T-cell (primary cell): ENCODE data around the gene LUC7L. TPM values are rescaled to one million over a fixed set of nuclear protein-coding genes. Genes with fewer than 3 reads are reported as not detected.

Source experiments
- ATAC-seq, 4 experiments: fragments of 200-7000 bp in 3 of 4; fragments of 150-1000 bp in 1 of 4; cut with Tn5 transposase; replicated peaks in 1 of 4; 1 replicate in 3 of 4; 2 replicates in 1 of 4; pipeline ENCODE4 v1.10.0; 2021; ENCODE audit warnings: moderate library complexity in 3 of 4, mild to moderate bottlenecking in 2 of 4, moderate number of reproducible peaks in 1 of 4
- CTCF ChIA-PET, 2 donors: fragments of 300-600 bp; sonication (Branson Sonifier 250); formaldehyde crosslinking; loops; one replicate each; lab custom pipeline; 2022; ENCODE audit warnings: antibody characterized with exemption in 2 of 2; lab: Charles Lee
- POLR2A ChIA-PET, 2 donors: fragments of 300-600 bp; sonication (Branson Sonifier 250); formaldehyde crosslinking; loops; one replicate each; lab custom pipeline; 2022; ENCODE audit warnings: antibody characterized with exemption in 2 of 2; lab: Charles Lee
- DNase-seq, 35 experiments: peaks; one replicate each; pipeline versions ENCODE4 v3.0.0 to v3.0.0-alpha.2; 2013 to 2023
- H3K27ac ChIP-seq: one replicate; pipeline ENCODE4 v1.5.1; 2013; ENCODE audit warnings: low read length
- H3K27me3 ChIP-seq, 2 experiments: replicated peaks in 1 of 2; 1 replicate in 1 of 2; 2 replicates in 1 of 2; pipeline versions ENCODE4 v1.6.1 to v1.7.0; 2013; ENCODE audit warnings: low read length in 1 of 2, mixed read lengths in 1 of 2; ENCODE audit not compliant: control insufficient read depth in 2 of 2, insufficient read depth in 2 of 2; ENCODE audit errors: extremely low read depth in 1 of 2
- H3K36me3 ChIP-seq, 2 donors: 1 replicate in 1 of 2; 2 replicates in 1 of 2; pipeline versions ENCODE4 v1.6.1 to v1.7.0; 2013; ENCODE audit warnings: low read length in 1 of 2; ENCODE audit not compliant: control insufficient read depth in 2 of 2, insufficient read depth in 1 of 2; ENCODE audit errors: extremely low read depth in 1 of 2
- H3K4me1 ChIP-seq, 2 experiments: 1 replicate in 1 of 2; 2 replicates in 1 of 2; pipeline versions ENCODE4 v1.6.1 to v1.7.0; 2013; ENCODE audit warnings: low read length in 2 of 2, mixed read lengths in 1 of 2; ENCODE audit not compliant: insufficient read depth in 2 of 2, control insufficient read depth in 1 of 2; ENCODE audit errors: extremely low read depth in 1 of 2
- H3K4me3 ChIP-seq, 2 donors: 1 replicate in 1 of 2; 2 replicates in 1 of 2; pipeline versions ENCODE4 v1.5.1 to v1.7.0; 2013; ENCODE audit warnings: mild to moderate bottlenecking in 2 of 2, low read length in 1 of 2, moderate library complexity in 1 of 2; ENCODE audit not compliant: control insufficient read depth in 1 of 2; ENCODE audit errors: extremely low read depth in 1 of 2
- H3K9me3 ChIP-seq: 2 replicates; pipeline ENCODE4 v1.7.0; 2013
- H3K27ac Mint-ChIP-seq, 2 donors: one replicate each; pipeline ENCODE4 v1.8.0; 2020 to 2021; ENCODE audit warnings: mild to moderate bottlenecking in 2 of 2, mixed read lengths in 2 of 2
- H3K27me3 Mint-ChIP-seq, 2 donors: one replicate each; pipeline ENCODE4 v1.8.0; 2021 to 2022; ENCODE audit warnings: mixed read lengths in 2 of 2
- H3K36me3 Mint-ChIP-seq: one replicate; pipeline ENCODE4 v1.8.0; 2021; ENCODE audit warnings: mixed read lengths
- H3K4me1 Mint-ChIP-seq, 3 donors: one replicate each; pipeline ENCODE4 v1.8.0; 2020 to 2022; ENCODE audit warnings: mixed read lengths in 3 of 3, mild to moderate bottlenecking in 1 of 3
- H3K4me3 Mint-ChIP-seq, 3 donors: one replicate each; pipeline ENCODE4 v1.8.0; 2020 to 2022; ENCODE audit warnings: mild to moderate bottlenecking in 3 of 3, mixed read lengths in 3 of 3, moderate library complexity in 3 of 3
- H3K9me3 Mint-ChIP-seq, 3 donors: one replicate each; pipeline ENCODE4 v1.8.0; 2020 to 2022; ENCODE audit warnings: mixed read lengths in 3 of 3
- WGBS: methylation state at CpG from one replicate; pipeline ENCODE4 v1.1.5; 2013; ENCODE audit warnings: missing lambda C conversion rate; ENCODE audit not compliant: insufficient coverage; 5-methylcytosine and 5-hydroxymethylcytosine counted together
- total RNA-seq, 35 experiments: library from RNA in 6 of 35; stranded (reverse) in 6 of 35; fragments of 120-200 nt in 1 of 35; gene quantifications; one replicate each; pipeline versions ENCODE4 v1.2.1 to v1.2.4 and lab custom pipeline; 2013 to 2026

Gene LUC7L
- total RNA-seq, 5 donors from 2014 or later (not counting 1 experiment from before 2014, with no cell fraction given) = 134 to 170 (median 158) TPM

DNA sequence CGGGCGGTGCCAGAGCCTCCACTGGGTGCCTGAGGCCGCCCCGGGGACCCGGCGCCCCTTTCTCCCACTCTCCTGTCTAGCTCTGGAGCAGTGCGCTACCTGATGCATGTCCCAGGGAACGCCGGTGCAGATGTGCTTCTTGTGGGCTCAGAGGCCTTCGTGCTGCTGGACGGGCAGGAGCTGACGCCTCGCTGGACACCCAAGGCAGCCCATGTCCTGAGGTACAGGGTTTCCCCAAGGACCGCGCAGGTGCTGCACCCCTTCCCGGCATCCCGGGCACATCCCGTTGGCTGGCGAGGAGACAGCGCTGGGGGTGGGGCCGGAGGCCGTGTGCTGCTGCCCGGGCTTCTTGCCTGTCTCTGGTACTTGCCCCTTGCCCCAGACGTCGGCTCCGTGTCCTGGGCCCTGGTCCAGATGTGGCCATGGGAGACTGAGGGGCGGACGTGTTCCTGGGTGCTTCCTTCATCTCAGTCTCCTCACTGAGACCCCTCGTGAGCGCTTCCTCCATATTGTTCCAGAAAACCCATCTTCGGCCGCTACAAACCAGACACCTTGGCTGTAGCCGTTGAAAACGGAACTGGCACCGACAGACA, 34.0 kb upstream of the LUC7L start:
- peaks cover 19% of the 10 kb centered on the region for H3K36me3 Mint-ChIP-seq
- H3K36me3 ChIP-seq = peaks cover 26 to 52% of the 10 kb centered on the region in 2 donors
- no peak overlapping the region for H3K27ac ChIP-seq
- no peaks in the 10 kb centered on the region for H3K9me3 Mint-ChIP-seq
- ATAC-seq = no peak
- H3K4me3 Mint-ChIP-seq = no peak overlapping the region
- ChIA-PET POLR2A (no interaction called here), CTCF (interaction anchor here in 1 of 2 donors (0.6 kb wide), 1 partner anchor 17 kb away, joined by 9 read pairs; no protein-coding TSS in a partner anchor)
- H3K27me3 Mint-ChIP-seq = no peaks in the 10 kb centered on the region
- no peak overlapping the region for H3K27ac Mint-ChIP-seq
- 97% methylated on average over 33 of the region's 35 CpGs for WGBS
- no peaks in the 10 kb centered on the region for H3K9me3 ChIP-seq
- no peaks in the 10 kb centered on the region for H3K27me3 ChIP-seq
- H3K4me3 ChIP-seq = no peak overlapping the region
- H3K4me1 Mint-ChIP-seq = peaks cover 0 to 4% (median 4%) of the 10 kb centered on the region in 3 donors
- H3K4me1 ChIP-seq = peaks cover 0 to 9% of the 10 kb centered on the region in 2 experiments
- DNase-seq = no peak

DNA sequence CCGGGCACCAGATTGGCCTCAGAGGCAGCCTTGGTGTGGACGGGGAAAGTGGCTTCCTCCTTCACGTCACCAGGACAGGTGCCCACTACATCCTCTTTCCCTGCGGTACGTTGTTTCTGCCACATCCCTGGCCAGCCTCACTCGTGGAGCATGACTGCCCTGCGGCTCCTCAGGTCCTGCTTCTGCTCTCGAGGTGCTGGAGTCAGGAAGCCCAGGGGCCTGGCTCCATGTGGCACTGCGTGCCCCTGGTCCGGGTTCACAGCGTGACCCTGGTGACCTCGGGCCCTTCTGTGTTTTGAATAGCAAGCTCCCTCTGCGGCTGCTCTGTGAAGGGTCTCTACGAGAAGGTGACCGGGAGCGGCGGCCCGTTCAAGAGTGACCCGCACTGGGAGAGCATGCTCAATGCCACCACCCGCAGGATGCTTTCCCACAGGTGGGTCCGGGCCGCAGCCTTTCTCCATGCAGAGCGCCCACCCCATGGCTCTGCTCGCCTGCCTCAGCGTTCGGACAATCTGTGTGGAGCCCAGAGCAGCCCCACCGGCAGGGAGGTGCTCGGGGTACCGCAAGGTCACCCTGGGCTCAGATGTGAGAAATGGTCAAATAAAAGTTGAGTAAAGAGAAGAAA, 33.0 kb upstream of the LUC7L start:
- Mint-ChIP-seq H3K4me1 (peaks cover 0 to 4% (median 1%) of the 10 kb centered on the region in 3 donors), H3K4me3 (no peak overlapping the region), H3K9me3 (no peaks in the 10 kb centered on the region), H3K36me3 (peaks cover 19% of the 10 kb centered on the region), H3K27me3 (no peaks in the 10 kb centered on the region), H3K27ac (no peak overlapping the region)
- POLR2A ChIA-PET = no interaction called here
- Histone ChIP-seq H3K36me3 (peaks cover 26 to 52% of the 10 kb centered on the region in 2 donors), H3K4me3 (no peak overlapping the region), H3K4me1 (peaks cover 0 to 9% of the 10 kb centered on the region in 2 experiments), H3K27ac (no peak overlapping the region), H3K9me3 (no peaks in the 10 kb centered on the region), H3K27me3 (no peaks in the 10 kb centered on the region)
- no peak for DNase-seq
- no peak for ATAC-seq
- CTCF ChIA-PET = no interaction called here
- WGBS = 97% methylated on average over 25 of the region's 29 CpGs

DNA sequence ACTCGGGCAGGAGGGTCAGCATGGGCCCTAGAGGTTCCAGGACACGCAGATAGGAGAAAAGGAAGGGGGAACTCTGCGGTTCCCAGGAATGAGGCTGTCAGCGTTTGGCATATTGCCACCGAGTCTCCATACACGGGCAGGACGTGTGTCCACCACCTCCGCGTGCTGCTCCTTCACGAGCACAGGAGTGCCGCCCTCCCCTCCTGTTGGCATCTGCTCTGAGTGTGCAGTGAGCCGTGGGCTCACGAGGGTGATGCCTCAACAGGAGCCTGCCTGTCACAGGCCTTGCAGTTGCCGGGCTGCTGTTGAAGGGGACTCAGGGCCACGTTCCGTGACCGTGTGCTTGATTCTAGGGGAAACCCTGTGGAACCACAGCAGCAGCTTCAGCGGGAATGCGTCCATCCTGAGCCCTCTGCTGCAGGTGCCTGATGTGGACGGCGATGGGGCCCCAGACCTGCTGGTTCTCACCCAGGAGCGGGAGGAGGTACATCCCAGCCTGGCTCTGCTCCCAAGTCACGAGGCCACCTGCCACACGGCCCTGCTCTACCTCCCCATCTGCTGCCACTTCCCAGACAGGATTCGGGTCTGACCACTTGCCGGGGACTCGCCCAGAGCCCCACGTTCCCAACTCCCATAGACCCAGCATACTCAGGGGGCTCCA, 31.9 kb upstream of the LUC7L start:
- Histone ChIP-seq H3K27me3 (no peaks in the 10 kb centered on the region), H3K27ac (no peak overlapping the region), H3K4me1 (peaks cover 0 to 9% of the 10 kb centered on the region in 2 experiments), H3K9me3 (no peaks in the 10 kb centered on the region), H3K36me3 (peaks cover 26 to 53% of the 10 kb centered on the region in 2 donors), H3K4me3 (no peak overlapping the region)
- CTCF ChIA-PET = no interaction called here
- Mint-ChIP-seq H3K36me3 (peaks cover 22% of the 10 kb centered on the region), H3K9me3 (no peaks in the 10 kb centered on the region), H3K4me1 (peaks cover 0 to 6% (median 0%) of the 10 kb centered on the region in 3 donors), H3K27ac (no peak overlapping the region), H3K4me3 (no peak overlapping the region), H3K27me3 (no peaks in the 10 kb centered on the region)
- ATAC-seq = no peak
- POLR2A ChIA-PET = no interaction called here
- DNase-seq = no peak
- WGBS = 94% methylated on average over 23 of the region's 28 CpGs

DNA sequence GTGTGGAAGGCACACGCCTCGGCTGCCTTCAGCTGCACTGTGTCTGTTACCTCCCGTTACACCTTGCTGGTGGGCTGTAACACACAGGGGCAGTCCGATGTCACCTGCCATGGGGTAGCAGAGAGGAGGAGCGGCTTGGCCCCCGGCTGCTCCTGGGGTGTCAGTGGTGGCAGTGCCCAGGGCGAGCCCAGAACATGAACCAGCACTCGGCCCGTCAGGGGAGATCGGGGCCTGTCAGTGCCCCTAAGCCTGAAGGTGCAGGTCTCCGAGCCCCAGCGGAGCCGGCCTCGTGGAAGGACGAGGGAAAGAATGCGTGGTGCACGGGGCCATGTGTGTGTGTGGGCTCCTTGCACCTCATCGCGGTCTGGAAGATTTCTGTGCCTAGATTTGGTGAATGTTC, 31.1 kb upstream of the LUC7L start:
- H3K27me3 Mint-ChIP-seq = no peaks in the 10 kb centered on the region
- H3K36me3 ChIP-seq = peaks cover 26 to 57% of the 10 kb centered on the region in 2 donors
- no peak overlapping the region for H3K4me3 ChIP-seq
- ChIA-PET CTCF (no interaction called here), POLR2A (no interaction called here)
- no peak overlapping the region for H3K4me3 Mint-ChIP-seq
- H3K9me3 Mint-ChIP-seq = no peaks in the 10 kb centered on the region
- H3K9me3 ChIP-seq = no peaks in the 10 kb centered on the region
- no peak overlapping the region for H3K27ac ChIP-seq
- no peak overlapping the region for H3K27ac Mint-ChIP-seq
- peaks cover 0 to 7% (median 4%) of the 10 kb centered on the region in 3 donors for H3K4me1 Mint-ChIP-seq
- no peak for DNase-seq
- H3K36me3 Mint-ChIP-seq = peaks cover 26% of the 10 kb centered on the region
- 94% methylated on average over 19 of the region's 19 CpGs for WGBS
- H3K27me3 ChIP-seq = no peaks in the 10 kb centered on the region
- peaks cover 0 to under 1% of the 10 kb centered on the region in 2 experiments for H3K4me1 ChIP-seq
- ATAC-seq = no peak

DNA sequence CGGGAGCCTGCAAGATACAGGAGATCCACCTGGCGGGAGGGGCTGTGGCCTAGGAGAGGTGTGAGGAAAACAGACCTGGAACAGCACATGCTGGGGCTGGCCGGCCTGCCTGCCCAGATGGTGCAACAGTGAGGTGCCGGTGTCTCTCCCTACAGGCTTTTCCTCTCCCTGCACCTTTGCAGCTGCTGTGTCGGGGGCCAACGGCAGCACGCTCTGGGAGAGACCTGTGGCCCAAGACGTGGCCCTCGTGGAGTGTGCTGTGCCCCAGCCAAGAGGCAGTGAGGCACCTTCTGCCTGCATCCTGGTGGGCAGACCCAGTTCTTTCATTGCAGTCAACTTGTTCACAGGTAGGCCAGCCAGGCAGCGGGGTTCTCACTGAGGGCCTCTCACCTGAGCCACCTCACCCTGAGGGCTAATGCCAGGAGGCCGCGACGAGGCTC, 30.6 kb upstream of the LUC7L start:
- no peaks in the 10 kb centered on the region for H3K27me3 ChIP-seq
- no peak overlapping the region for H3K4me3 ChIP-seq
- Mint-ChIP-seq H3K36me3 (peaks cover 29% of the 10 kb centered on the region), H3K9me3 (no peaks in the 10 kb centered on the region), H3K4me1 (peaks cover 0 to 7% (median 4%) of the 10 kb centered on the region in 3 donors), H3K4me3 (no peak overlapping the region), H3K27ac (no peak overlapping the region), H3K27me3 (no peaks in the 10 kb centered on the region)
- ChIA-PET CTCF (no interaction called here), POLR2A (no interaction called here)
- no peaks in the 10 kb centered on the region for H3K9me3 ChIP-seq
- no peak overlapping the region for H3K27ac ChIP-seq
- DNase-seq (no peak), ATAC-seq (no peak)
- H3K4me1 ChIP-seq = no peaks in the 10 kb centered on the region
- 88% methylated on average over 9 of the region's 13 CpGs for WGBS
- H3K36me3 ChIP-seq = peaks cover 27 to 57% of the 10 kb centered on the region in 2 donors

DNA sequence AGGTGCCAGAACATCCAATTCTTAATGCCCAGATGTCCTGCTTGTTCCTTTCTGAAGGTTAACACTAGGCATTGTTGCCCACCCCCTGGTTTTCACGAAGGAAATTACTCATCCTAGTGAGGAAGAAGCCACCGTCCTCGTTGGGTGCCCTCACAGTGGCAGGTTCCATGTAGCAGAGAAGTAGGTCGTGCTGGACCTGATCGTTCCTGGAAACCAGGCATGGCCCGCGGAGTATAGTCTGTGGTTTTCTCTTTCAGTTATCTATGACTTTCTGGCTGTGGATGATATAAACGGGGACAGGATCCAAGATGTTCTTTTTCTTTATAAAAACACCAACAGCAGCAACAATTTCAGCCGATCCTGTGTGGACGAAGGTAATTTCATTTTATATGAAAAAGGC, 30.0 kb upstream of the LUC7L start:
- ChIA-PET POLR2A (no interaction called here), CTCF (no interaction called here)
- Mint-ChIP-seq H3K4me3 (no peak overlapping the region), H3K36me3 (peaks cover 29% of the 10 kb centered on the region), H3K27me3 (no peaks in the 10 kb centered on the region), H3K27ac (no peak overlapping the region), H3K9me3 (no peaks in the 10 kb centered on the region), H3K4me1 (peaks cover 2 to 12% (median 5%) of the 10 kb centered on the region in 3 donors)
- DNase-seq = no peak
- H3K9me3 ChIP-seq = no peaks in the 10 kb centered on the region
- 40% methylated on average over 1 of the region's 10 CpGs for WGBS
- H3K36me3 ChIP-seq = peaks cover 28 to 56% of the 10 kb centered on the region in 2 donors
- ATAC-seq = no peak
- H3K27ac ChIP-seq = no peak overlapping the region
- no peak overlapping the region for H3K4me3 ChIP-seq
- H3K4me1 ChIP-seq = peaks cover 0 to 4% of the 10 kb centered on the region in 2 experiments
- no peaks in the 10 kb centered on the region for H3K27me3 ChIP-seq
